SU-DHL-6 (cell line): ENCODE data around the gene PPDPF.

Experiments used
- EZH2phosphoT487 ChIP-seq: fragments of 200-600 bp; sonication (generic), shearing (Covaris generic); conservative IDR thresholded peaks from 2 replicates; pipeline ENCODE4 v1.6.1; 2018; ENCODE audit warnings: mild to moderate bottlenecking, antibody characterized with exemption, low read length, moderate library complexity, mixed read lengths
- TF ChIP-seq, protein P1 (sequence below): fragments of 200-600 bp; sonication (generic); IDR thresholded peaks from one replicate; pipeline ENCODE4 v1.5.1; 2017; ENCODE audit warnings: antibody characterized with exemption, mild to moderate bottlenecking, low read length, moderate library complexity; ENCODE audit not compliant: insufficient read depth, poor library complexity, severe bottlenecking

DNA sequence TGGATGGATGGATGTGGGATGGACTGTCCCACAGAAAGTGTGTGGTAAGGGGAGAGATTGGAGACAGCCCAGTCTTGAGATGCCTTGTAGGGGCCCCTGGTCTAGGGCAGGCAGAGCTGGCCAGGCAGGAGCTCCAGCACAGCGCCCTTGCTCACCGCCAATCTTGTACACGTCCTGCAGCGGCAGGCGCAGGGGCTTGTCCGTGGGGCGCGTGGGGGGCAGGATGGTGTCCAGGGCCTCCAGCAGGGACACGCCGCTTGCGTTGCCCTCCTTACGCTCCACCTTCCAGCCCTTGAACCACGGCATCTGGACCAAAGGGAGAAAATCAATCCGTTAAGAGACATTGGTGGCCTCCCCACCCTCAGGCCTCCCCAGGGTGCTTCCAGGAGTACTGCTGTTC is 27.6 kb upstream of the PPDPF start:
- TF ChIP-seq, protein P1, sequence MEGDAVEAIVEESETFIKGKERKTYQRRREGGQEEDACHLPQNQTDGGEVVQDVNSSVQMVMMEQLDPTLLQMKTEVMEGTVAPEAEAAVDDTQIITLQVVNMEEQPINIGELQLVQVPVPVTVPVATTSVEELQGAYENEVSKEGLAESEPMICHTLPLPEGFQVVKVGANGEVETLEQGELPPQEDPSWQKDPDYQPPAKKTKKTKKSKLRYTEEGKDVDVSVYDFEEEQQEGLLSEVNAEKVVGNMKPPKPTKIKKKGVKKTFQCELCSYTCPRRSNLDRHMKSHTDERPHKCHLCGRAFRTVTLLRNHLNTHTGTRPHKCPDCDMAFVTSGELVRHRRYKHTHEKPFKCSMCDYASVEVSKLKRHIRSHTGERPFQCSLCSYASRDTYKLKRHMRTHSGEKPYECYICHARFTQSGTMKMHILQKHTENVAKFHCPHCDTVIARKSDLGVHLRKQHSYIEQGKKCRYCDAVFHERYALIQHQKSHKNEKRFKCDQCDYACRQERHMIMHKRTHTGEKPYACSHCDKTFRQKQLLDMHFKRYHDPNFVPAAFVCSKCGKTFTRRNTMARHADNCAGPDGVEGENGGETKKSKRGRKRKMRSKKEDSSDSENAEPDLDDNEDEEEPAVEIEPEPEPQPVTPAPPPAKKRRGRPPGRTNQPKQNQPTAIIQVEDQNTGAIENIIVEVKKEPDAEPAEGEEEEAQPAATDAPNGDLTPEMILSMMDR = no peak
- no peak for TF ChIP-seq EZH2phosphoT487
